HepG2 (cell line): ENCODE results near the gene FAM110C. TPM values are rescaled to one million over a fixed set of nuclear protein-coding genes. Genes with fewer than 3 reads are reported as not detected.

Experiments
- ELF3 ChIP-seq: IDR thresholded peaks from 2 replicates; pipeline ENCODE4 v1.6.1; 2016; ENCODE audit warnings: missing genetic modification reagents, missing compliant biosample characterization
- HIC2 ChIP-seq: sonication (generic); formaldehyde crosslinking; IDR thresholded peaks from 2 replicates; pipeline ENCODE4 v1.9.0; 2022; ENCODE audit warnings: low read depth, missing genetic modification reagents
- HNRNPK ChIP-seq: fragments of 200-400 bp; formaldehyde crosslinking; IDR thresholded peaks from 2 replicates; pipeline ENCODE4 v1.6.1; 2018; ENCODE audit warnings: low read length, low read depth, moderate library complexity, mild to moderate bottlenecking; ENCODE audit not compliant: poor library complexity, severe bottlenecking
- KIAA2018 ChIP-seq: sonication (generic); formaldehyde crosslinking; IDR thresholded peaks from 2 replicates; pipeline ENCODE4 v1.5.0; 2020; ENCODE audit warnings: mild to moderate bottlenecking, missing genetic modification reagents, borderline replicate concordance
- MAFF ChIP-seq: IDR thresholded peaks from 2 replicates; pipeline ENCODE4 v1.6.1; 2011; ENCODE audit warnings: low read depth, low read length, improper control_type of control experiment
- MAFG ChIP-seq: sonication (generic); formaldehyde crosslinking; IDR thresholded peaks from 2 replicates; pipeline ENCODE4 v1.5.1; 2020; ENCODE audit warnings: mild to moderate bottlenecking, missing genetic modification reagents
- PPARG ChIP-seq: conservative IDR thresholded peaks from 2 replicates; pipeline ENCODE4 v1.6.1; 2016; ENCODE audit warnings: missing biosample characterization, missing genetic modification reagents
- RFX1 ChIP-seq: fragments of 450-650 bp; IDR thresholded peaks from 2 replicates; pipeline ENCODE4 v1.6.1; 2017
- RXRA ChIP-seq: sonication (generic); formaldehyde crosslinking; IDR thresholded peaks from 2 replicates; pipeline ENCODE4 v1.5.1; 2020; ENCODE audit warnings: missing genetic modification reagents
- TRAFD1 ChIP-seq: sonication (generic); formaldehyde crosslinking; IDR thresholded peaks from 2 replicates; pipeline ENCODE4 v1.5.1; 2020; ENCODE audit warnings: missing genetic modification reagents, mild to moderate bottlenecking, borderline replicate concordance
- ZNF256 ChIP-seq: sonication (generic); formaldehyde crosslinking; conservative IDR thresholded peaks from 2 replicates; pipeline ENCODE4 v1.4.0; 2020; ENCODE audit warnings: missing genetic modification reagents
- ZNF280D ChIP-seq: sonication (generic); formaldehyde crosslinking; IDR thresholded peaks from 2 replicates; pipeline ENCODE4 v1.5.1; 2020; ENCODE audit warnings: mild to moderate bottlenecking, missing genetic modification reagents
- ZNF335 ChIP-seq: sonication (generic); formaldehyde crosslinking; IDR thresholded peaks from 2 replicates; pipeline ENCODE4 v1.4.0; 2020; ENCODE audit warnings: missing genetic modification reagents
- ZNF558 ChIP-seq: sonication (generic); formaldehyde crosslinking; IDR thresholded peaks from 2 replicates; pipeline ENCODE4 v1.9.0; 2022; ENCODE audit warnings: mild to moderate bottlenecking, missing genetic modification reagents, borderline replicate concordance
- ZNF678 ChIP-seq: sonication (generic); formaldehyde crosslinking; IDR thresholded peaks from 2 replicates; pipeline ENCODE4 v1.4.0; 2020; ENCODE audit warnings: mild to moderate bottlenecking, missing genetic modification reagents
- ZNF841 ChIP-seq: sonication (generic); formaldehyde crosslinking; IDR thresholded peaks from 2 replicates; pipeline ENCODE4 v1.8.1; 2023; ENCODE audit warnings: missing genetic modification reagents, borderline replicate concordance
- polyA plus RNA-seq, 8 experiments: library from polyadenylated mRNA; depleted of rRNA in 3 of 8; stranded (reverse) in 7 of 8; unstranded in 1 of 8; fragments of >200 nt; fragmentation: Illumina TruSeq in 4 of 8; extraction: Trizol in 4 of 8; gene quantifications; 2 replicates each; pipeline versions ENCODE4 v1.2.1 to v1.2.3, GENCODE V29; 2011 to 2016; ENCODE audit warnings: low read depth in 4 of 8, missing spikeins in 1 of 8, mixed read lengths in 1 of 8; ENCODE audit not compliant: insufficient read depth in 1 of 8
- total RNA-seq, 5 experiments: library from RNA; depleted of rRNA; stranded (reverse); fragments of >200 nt; fragmentation: Illumina TruSeq; extraction: Trizol; gene quantifications; 2 replicates each; pipeline ENCODE4 v1.2.3, GENCODE V29; 2016; ENCODE audit warnings: low read depth in 1 of 5

Gene FAM110C
- total and polyA plus RNA-seq, 2 of the 13 experiments (the other 11 are each of a cell fraction or from before 2014, with no cell fraction given), result 1.2 to 3.5 TPM

GRCh38 chr2:33620-34019 is 12.7 kb downstream of the FAM110C start (continued):
- TF ChIP-seq KIAA2018 (CRISPR knock-in tag) (no peak), MAFG (CRISPR knock-in tag) (0 out of 2 replicates have a peak, but pooled peaks have one; percentile 64), ZNF335 (CRISPR knock-in tag) (no peak), ZNF841 (CRISPR knock-in tag) (no peak), TRAFD1 (CRISPR knock-in tag) (no peak), PPARG (CRISPR knock-in tag) (no peak), ELF3 (peak; percentile 80), ZNF256 (no peak), HNRNPK (no peak), ZNF558 (CRISPR knock-in tag) (no peak), HIC2 (no peak), RFX1 (no peak), ZNF280D (no peak), RXRA (no peak), ZNF678 (CRISPR knock-in tag) (no peak), MAFF (peak; percentile 65)
